NCI-H82 (cell line): ENCODE measurements around the gene PDGFD.

Experiments
- DNase-seq: peaks from one replicate; lab custom pipeline; 2025; lab: John Stamatoyannopoulos, UW

The PDGFD gene

DNA sequence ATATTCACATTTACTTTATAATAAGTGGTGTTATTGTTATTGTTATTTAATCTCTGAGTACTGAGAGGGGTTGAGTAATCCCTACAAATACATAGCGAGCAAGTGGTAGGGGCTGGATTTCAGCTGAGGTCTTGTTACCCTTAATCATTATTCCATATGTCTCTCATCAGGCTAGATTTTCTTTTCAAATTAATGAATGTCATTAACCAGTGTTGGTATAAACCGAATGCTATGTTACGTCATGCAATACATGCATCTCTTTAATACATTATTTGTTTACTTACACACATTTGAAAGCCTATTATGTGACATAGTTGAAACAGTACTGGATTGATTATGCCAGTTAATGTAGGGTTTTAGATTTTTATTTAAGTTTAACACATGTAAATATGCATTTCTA, 18.9 kb downstream of the PDGFD start:
- DNase-seq, result peak; percentile 8

DNA sequence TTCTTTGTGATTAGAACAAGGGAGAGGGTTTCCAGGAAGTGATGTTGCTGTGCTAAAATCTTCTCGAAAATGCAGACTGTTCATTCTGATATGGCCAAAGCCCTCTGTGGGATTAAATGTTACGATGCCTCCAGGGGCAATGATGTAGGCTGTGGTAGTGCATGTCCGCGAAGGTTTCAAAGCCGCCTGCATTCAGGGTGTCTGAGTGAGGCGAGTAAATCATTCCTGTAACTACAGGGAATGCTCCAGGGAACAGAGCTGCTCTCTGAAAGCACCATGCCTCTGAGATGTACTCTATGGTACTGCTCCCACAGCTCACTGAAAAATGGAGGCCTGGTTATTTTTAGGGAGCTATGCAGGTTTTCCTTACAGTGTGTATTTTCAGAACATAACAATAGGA, 21.2 kb downstream of the PDGFD start:
- DNase-seq, result no peak

DNA sequence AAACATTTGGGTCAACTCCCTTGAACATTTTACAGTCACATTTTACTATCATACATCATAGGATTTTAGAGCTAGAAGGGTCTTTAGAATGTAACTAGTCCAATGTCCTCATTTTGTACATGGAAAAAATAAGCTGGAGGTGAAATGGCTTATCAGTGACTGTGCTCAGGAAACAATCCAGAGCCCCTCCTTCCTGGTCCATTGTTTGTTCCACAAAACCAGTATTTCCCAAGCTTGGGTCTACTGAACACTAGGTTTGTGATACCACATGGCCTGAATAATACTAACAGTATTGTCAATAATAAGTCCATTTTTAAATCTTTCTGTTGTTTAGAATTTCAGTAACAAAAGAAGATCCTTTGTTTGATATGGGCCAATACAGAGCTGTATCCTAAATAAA, 27.1 kb downstream of the PDGFD start:
- no peak for DNase-seq

DNA sequence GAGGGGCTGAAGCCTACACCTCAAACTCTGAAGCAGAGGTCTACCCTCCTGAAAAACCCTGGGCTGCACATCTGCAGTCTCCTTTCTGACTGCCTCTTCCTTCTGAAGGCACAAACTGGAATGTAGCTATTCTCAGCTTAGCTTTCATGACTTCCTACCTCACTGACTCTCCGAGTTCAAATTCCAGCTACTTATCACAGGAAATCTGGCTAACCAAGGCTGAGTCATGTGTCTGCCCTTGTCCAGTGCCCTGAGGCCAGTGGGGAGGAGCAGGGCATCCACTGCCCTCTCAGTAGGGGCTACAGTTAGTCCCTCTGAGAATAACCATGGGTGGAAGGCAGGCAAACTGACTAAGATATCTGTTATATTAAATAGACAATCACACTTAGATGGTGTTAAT, 29.2 kb downstream of the PDGFD start:
- no peak for DNase-seq

DNA sequence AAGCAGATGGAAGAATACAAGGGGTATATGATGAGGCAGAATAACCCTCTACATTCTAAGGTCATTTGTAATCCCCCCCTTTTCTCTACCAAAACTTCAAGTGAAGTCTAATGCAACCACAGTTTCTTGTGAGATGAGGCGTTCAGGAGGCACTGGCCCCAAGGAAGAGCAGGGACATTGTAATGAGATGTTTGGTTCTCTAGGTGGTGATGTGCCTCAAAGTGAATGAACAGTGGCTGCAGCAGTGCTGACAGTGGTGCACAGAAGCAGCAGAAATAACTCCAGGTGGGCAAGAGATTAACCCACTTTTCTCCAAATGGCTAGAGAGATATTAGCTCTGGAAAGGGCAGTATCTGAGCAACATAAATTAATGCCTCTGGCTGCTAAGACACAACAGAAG, 33.8 kb downstream of the PDGFD start:
- peak; percentile 17 for DNase-seq

DNA sequence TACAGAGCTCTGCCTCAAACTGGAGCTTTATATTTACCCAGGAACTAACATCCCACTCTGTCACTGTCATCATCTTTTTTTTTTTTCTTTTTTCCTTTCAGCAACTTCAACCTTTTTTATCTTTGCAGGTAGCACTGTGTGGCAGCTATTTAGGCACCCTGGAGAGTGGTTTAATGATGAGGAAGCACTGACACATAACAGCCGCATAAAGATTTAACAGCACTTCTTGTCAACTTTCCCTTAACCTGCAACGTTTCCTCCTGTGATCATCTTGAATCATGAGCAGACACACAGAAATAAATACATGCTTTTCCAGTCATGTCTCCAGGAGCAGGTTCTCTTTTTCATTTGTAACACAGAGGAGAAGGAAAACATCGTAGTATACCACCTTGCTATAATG, 34.8 kb downstream of the PDGFD start:
- no peak for DNase-seq

DNA sequence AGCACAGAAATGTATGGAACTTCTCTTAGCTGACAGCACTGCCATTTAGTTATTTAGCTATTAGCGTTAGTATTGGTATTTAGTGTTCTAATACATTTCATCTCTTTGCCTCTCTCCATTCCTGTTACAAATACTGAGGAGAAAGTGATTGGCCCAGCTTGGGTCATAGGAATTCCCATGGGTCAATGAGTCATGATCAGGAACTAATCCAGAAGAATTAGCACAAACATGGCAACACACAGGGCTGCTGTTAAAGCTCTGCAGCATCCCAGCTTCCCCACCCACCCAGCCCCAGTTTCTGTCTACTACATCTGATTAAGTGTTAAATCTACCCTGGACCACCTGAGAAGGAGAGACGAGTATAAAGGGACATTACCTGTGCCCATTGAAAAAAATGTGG, 36.1 kb downstream of the PDGFD start:
- peak; percentile 7 for DNase-seq

DNA sequence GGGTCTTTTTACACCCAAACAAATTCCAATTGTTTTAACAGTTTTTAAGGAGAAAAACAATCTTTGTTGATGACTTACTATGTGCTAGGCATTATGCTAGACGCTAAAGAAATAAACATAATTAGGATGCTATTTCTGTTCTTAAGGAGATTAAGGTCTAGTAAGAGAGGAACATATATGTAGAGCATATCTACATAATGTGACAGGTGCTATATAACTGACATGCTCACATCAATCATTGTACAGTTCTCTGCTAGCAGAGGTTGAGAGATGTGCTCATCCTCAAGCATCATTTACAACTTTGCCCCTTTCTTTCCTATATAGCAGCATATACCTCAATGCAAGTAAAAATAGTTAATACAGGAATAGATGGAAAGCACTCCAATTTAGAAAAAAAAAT, 37.5 kb downstream of the PDGFD start:
- no peak for DNase-seq

DNA sequence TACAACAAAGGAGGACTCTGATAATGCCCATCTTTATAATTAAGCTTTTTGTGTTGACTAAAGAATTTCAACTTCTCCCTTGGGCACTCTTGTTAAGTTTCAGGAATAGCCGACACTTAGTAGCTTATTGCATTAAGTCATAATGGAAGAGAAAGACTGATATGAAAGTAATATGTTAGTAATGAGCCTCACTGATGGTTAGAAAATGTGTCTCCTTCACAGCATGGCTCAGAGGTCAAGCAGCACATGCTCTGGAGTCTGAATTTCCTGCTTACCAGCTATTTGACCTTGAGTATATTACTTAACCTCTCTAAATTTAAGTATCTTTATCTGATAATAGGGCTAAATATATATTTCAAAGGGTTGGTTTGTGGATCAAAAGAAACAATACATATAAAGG, 39.0 kb downstream of the PDGFD start:
- DNase-seq, result no peak

DNA sequence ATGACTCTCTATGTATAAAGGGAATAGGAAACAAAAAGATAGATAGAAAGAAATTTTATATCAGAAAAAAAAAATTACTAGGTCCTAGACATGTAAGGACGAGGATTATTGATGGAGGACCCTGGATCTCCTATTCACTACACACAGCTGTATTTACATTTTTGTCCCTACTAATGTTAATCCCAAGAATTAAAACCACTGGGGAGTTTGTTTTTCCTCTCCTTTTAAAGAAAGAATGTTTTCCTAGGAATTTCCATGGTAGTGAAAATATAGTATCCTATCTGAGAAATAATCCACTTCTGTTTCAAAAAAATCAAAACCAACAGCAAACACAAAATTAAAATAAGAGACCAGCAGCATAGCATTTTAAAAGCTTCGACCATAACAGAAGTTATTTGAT, 41.1 kb downstream of the PDGFD start:
- DNase-seq, result no peak

DNA sequence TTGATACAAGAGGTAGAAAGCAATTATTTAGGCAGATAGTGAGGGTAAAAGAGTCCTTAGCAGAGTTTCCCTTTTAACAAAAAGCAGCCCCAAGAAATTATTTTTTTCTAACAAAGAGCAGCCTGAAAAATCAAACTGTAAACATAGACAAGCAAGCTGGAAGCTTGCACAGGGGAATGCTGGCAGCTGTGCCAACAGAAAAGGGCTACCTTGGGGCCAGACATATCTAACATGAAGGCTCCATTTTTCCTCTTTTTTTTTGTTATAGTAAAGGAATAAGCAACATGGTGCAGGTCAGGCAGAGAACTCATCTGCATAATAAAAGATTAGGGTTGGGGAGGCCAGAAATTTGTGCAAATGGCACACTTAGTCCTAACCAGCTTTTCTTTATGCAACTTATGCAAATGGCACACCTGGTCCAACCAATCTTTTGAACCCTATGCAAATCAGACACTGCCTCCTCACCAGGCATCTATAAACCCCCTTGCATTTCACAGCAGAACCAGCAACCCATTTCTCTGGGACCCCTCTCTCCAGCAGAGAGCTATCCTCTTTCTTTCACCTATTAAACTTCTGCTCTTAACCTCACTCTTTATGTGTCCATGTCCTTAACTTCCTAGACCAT, 41.8 kb downstream of the PDGFD start:
- DNase-seq, result no peak

DNA sequence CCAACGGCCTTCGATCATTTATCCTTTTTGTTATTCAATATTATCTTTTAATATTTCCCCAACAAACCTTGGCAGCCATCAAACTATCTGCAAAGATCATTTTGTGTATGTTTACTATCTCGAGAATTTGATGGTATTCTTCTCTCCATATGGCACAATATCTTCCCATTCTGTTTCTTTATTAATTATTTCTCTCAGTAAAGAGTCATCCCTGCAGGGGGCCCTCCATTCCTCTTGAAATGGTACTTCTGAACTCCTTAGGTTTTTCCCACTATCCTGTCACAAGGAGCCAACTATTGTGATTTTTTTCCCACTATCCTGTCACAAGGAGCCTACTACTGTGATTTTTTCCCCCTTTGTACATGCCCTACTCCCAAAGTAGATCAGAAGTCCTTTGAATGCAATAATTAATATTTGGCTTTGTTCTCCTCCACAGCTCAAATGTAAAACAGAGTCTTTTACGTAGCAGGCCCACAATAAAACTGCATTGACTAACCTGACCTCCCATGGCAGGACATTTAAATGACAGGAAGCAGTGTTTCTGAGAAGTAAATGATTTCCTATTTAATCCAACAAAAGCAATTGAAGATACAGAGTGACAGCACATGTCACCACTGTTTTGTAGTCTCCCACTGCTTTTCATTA, 43.3 kb downstream of the PDGFD start:
- no peak for DNase-seq

DNA sequence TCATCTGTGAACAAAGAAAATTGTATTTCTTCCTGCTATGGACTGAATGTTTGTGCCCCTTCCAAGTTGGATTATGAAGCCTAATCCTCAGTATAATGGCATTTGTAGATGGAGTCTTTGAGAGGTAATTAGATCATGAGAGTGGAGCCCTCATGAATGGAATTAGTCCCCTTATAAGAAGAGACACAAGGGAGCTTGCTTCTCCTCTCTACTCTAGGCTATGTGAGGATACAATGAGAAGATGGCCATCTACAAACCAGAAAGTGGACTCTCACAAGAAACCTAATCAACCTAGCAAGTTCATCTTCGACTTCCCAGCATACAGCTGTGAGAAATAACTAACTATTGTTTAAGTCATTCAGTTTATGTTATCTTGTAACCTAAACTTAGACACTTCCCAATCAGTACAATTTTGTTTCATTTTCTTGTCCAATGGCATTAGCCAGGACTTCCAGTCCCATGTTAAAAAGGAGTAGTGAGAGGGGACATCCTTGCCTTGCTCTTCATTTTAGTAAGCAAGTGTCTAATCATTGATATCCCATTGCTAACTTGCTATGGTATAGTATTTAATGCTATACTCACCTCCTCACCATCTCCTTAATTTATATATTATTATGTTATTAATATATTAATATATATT, 45.7 kb downstream of the PDGFD start:
- peak; percentile 89 for DNase-seq

DNA sequence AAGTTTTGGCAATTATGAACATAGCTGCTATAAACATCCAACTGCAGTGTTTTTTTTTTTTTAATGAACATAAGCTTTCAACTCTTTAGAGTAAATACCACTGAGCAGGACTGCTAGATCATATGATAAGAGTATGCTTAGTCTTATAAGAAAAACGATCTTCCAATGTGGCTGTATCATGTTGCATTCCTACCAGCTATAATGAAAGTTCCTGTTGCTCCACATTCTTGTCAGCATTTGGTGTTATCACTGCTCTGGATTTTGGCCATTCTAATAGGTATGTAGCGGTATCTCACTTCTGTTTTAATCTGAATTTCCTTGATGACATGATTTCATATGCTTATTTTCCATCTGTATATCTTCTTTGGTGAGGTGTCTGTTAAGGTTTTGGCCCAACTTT, 50.4 kb downstream of the PDGFD start:
- DNase-seq, result no peak

DNA sequence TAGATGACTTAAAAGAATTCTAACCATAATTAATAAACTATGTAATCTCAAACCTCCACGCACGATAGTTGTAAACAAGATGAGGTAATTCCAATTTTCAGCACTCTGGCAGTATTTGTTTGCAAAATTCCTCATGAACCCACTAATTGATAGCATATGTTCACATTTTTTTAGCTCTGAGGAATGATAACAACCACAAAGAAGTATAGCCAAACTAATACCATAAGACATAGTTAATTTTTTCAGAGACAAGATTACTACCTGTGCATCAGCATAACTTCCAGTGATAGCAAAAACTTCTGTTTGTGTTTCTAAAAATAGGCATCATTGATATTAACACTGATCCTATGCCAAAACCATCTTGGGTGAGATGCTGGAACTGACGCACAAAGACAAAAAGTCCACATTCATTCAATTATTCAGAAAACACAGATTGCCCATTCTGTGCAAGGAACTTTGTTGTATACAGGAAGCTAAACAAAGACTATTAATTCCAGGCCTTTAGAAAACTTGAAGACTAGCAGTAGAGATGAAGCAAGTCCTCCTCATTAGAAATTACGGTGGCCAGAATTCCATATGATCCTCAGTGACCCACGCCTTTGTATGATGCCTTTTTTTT, 57.7 kb downstream of the PDGFD start:
- DNase-seq, result no peak

DNA sequence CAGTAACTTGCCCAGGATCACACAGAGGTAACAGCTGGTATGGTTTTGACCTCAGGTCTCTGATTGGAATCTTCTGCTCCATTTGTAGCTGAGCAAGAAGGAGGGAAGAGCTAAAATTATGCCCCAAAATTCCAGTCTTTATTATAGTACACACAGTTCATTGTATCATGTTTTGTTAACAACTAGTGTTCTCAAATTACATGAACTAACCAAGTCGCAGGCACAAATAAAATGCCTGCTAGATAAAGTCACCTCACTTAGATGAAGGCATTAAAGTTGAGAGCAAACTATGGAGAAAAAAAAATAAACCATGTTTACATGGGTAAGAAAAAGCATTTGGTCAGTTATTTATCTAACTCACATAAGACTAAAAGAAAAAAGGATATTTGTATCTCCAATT, 58.8 kb downstream of the PDGFD start:
- DNase-seq, result no peak

DNA sequence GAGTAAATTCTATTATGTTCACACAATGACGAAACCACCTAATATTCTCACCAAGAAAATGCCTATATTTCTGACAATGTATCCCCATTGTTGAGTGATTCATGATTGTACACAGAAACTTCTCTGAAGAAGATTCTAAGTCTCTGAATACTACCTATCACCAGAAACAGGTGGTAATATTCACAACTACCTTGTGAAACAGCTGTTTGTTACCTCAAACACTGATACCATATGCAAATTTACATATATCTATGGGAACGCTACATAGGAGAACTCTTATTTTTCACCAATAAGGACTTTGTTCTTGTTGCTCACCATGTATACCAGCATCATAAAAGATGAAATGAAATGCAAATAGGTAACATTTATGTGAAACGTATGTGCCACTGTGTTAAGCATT, 59.3 kb downstream of the PDGFD start:
- DNase-seq, result no peak

DNA sequence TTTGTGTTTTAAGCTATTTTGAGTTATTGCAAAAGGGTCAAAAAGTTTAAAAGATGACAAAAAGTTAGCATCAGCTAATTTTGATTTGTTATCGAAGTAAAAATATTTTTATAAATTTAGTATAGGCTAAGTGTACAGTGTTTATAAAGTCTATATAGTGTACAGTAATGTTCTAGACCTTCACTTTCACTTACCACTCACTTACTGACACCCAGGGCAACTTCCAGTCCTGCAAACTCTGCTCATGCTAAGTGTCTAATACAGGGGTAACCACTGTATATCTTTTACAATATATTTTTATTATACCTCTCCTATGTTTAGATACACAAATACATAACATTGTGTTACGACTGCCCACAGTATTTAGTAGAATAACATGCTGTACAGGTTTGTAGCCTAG, 59.7 kb downstream of the PDGFD start:
- no peak for DNase-seq

DNA sequence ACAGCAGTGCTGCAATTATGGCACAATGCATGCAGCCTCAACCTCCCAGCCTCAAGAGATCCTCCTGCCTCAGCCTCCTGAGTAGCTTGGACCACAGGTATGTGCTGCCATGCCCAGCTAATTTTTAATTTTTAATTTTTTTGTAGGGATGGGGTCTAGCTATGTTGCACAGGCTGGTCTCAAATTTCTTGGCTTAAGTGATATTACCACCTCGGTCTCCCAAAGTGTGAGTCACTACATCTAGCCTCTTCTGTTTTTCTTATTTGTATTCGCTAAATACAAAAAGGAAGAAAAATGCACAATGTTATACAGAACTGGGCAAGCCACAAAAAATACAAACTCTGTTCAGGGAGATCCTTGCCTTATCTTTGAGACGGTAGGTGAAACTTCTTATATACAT, 65.4 kb downstream of the PDGFD start:
- DNase-seq, result no peak

DNA sequence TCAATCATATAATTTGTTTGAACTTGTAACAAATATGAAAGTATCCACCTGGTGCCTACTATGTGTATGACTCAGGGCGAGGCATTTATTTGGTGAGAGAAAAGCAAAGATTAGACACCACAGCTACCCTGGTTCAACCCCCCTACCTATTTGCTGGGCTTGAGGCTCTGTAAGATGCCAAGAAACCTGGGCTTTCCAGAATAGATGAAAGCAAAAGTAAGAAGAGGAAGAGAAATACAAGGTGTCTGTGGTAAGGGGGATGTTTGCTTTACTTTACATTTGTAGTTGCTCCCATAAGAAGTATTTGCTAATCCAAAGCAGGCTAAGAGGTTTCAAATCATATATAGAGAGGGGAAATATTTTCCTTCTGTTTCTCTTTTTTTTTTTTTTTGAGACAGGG, 65.8 kb downstream of the PDGFD start:
- no peak for DNase-seq

DNA sequence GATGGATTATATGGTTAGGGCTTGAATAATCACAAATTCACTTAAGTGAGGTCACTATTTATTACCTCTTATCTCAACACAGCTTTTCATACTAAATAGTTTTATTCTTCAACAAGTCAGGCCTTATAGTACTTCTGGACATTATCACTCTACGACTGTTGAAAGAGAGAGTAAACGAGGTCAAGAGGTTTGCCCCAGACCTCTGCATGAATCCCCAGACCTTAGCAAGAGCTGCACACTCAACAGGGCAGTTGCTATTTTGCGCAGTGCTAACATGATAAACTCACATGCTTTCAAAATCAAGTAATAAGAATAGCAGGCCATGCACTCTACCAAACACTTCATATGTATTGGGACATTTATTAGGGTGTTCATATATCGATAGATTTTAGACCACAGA, 67.0 kb downstream of the PDGFD start:
- DNase-seq, result no peak

DNA sequence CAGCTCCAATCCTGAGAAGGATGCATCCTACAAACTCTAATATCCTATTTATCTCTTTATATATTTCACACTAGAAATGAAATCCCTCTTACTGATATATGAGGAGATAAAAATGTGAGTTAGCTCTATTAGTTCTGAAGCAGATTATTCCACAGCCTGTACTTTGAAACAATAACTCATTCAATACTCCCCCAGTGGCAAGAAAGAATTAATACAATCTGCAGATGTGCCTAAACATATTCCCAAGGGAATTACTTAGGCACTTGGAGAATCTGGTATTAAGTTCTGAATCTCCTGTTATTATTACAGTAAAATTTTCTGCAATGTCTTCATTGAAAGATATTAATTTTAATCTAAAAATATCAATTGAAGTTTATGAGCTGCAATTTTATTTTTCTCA, 68.2 kb downstream of the PDGFD start:
- DNase-seq, result peak; percentile 22

DNA sequence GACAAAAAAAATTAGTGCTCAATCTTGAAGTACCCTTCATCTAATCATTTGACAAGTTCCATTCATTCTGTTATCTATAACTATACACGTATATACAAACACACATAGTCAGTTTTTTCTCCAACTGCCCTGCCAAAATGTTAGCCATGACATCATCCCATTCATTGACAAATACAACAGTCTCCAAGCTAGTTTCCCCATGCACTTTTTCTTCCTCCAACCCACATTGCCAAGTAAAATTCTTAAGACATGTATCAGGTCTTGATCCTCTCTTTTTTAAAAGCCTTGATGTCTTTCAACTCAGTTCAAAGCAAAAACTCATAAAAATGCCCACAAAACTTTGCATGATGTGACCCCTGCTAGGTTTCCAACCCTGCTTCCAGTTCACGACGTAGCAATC, 69.4 kb downstream of the PDGFD start:
- no peak for DNase-seq
